GM12865 (cell line): ENCODE results near the gene NCOR2.

Experiments used
- DNase-seq: peaks from one replicate; pipeline ENCODE4 v3.0.0; 2010; ENCODE audit warnings: low read depth
- H3K4me3 ChIP-seq: 2 replicates; pipeline ENCODE4 v1.5.1; 2011; ENCODE audit warnings: mild to moderate bottlenecking, low read depth, low read length, control low read depth
- CTCF ChIP-seq: IDR thresholded peaks from 2 replicates; pipeline ENCODE4 v1.5.1; 2011; ENCODE audit warnings: low read length, control low read depth, low read depth, inconsistent platforms; ENCODE audit not compliant: insufficient read depth; ENCODE audit errors: missing control alignments

The NCOR2 gene

GRCh38 chr12:124577986-124578385 lies 10.6 kb upstream of the NCOR2 start:
- no peak for TF ChIP-seq CTCF
- no peak for DNase-seq
- H3K4me3 ChIP-seq = no peak overlapping the region

- no peak for DNase-seq
- no peak overlapping the region for H3K4me3 ChIP-seq
- no peak for TF ChIP-seq CTCF
Measured at GRCh38 chr12:124577374-124577773, 10.0 kb upstream of the NCOR2 start.

- no peak overlapping the region for H3K4me3 ChIP-seq
- DNase-seq = no peak
- no peak for TF ChIP-seq CTCF
Measured at GRCh38 chr12:124576061-124576650, 8.7 kb upstream of the NCOR2 start.

GRCh38 chr12:124573839-124574786 lies 6.7 kb upstream of the NCOR2 start:
- TF ChIP-seq CTCF = no peak
- no peak overlapping the region for H3K4me3 ChIP-seq
- no peak for DNase-seq

GRCh38 chr12:124571556-124571955 lies 4.1 kb upstream of the NCOR2 start:
- H3K4me3 ChIP-seq = no peak overlapping the region
- no peak for TF ChIP-seq CTCF
- no peak for DNase-seq

GRCh38 chr12:124570810-124571209 lies 3.4 kb upstream of the NCOR2 start:
- no peak for TF ChIP-seq CTCF
- DNase-seq = no peak
- no peak overlapping the region for H3K4me3 ChIP-seq
